Measurements from ENCODE around the gene C14orf93.

Gene C14orf93

DNA sequence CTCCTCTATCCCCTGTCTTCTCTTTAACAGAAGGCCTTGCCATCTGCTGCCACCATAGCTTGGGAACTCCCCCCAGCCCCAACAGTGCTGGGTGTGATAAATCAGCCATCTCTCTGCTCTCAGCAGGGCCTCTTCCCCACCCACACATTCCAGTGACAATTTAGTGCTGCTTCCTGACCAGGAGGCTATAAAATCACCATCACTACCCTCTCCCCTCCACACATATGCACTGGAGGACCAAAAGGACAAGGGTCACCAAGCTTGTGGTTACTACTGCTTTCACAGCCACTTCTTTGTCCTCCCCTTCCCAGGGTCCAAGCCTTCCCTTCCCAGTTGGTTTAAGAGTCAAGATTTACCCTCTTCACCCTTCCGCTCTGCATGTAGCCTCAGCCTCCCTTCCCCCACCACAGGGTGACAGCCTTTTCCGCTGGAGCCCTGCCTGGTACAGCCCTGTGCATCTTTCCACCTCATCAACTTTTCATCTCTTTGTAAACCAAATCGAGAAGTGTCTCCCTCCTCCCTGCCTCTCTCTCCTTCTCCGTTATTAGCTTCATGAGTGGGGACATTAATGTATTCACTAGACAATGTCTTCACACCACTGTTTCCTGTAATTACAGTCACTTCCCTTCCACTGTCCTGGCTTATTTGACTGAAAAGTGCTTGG, 15.3 kb upstream of the C14orf93 start:
- no peaks in the 10 kb centered on the region for H3K9me3 ChIP-seq (ENCODE audit: insufficient read depth, low read length)
- H3K4me3 ChIP-seq (ENCODE audit: low read length), result no peak overlapping the region
- no peak overlapping the region for H3K27ac ChIP-seq (ENCODE audit: low read length)
- H3K79me2 ChIP-seq (ENCODE audit: low read length), result peaks cover 12% of the 10 kb centered on the region
- peaks cover 41% of the 10 kb centered on the region for H3K36me3 ChIP-seq (replicated peaks; ENCODE audit: low read depth, low read length)
- H3K9ac ChIP-seq (ENCODE audit: low read length), result no peak overlapping the region
- H3K27me3 ChIP-seq (ENCODE audit: low read depth, low read length), result no peaks in the 10 kb centered on the region
- H3K4me2 ChIP-seq (ENCODE audit: low read length), result no peak overlapping the region
- no peak for TF ChIP-seq EZH2phosphoT487 (IDR thresholded peaks at IDR 0.05; ENCODE audit: low read depth)
- TF ChIP-seq, protein P1, sequence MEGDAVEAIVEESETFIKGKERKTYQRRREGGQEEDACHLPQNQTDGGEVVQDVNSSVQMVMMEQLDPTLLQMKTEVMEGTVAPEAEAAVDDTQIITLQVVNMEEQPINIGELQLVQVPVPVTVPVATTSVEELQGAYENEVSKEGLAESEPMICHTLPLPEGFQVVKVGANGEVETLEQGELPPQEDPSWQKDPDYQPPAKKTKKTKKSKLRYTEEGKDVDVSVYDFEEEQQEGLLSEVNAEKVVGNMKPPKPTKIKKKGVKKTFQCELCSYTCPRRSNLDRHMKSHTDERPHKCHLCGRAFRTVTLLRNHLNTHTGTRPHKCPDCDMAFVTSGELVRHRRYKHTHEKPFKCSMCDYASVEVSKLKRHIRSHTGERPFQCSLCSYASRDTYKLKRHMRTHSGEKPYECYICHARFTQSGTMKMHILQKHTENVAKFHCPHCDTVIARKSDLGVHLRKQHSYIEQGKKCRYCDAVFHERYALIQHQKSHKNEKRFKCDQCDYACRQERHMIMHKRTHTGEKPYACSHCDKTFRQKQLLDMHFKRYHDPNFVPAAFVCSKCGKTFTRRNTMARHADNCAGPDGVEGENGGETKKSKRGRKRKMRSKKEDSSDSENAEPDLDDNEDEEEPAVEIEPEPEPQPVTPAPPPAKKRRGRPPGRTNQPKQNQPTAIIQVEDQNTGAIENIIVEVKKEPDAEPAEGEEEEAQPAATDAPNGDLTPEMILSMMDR (IDR thresholded peaks at IDR 0.05; ENCODE audit: low read depth, low read length), result no peak
- no peaks in the 10 kb centered on the region for H4K20me1 ChIP-seq (ENCODE audit: insufficient read depth, low read length)
- H3K4me1 ChIP-seq (ENCODE audit: low read length), result no peaks in the 10 kb centered on the region
- no peak overlapping the region for H2AFZ ChIP-seq (ENCODE audit: low read depth, low read length)

DNA sequence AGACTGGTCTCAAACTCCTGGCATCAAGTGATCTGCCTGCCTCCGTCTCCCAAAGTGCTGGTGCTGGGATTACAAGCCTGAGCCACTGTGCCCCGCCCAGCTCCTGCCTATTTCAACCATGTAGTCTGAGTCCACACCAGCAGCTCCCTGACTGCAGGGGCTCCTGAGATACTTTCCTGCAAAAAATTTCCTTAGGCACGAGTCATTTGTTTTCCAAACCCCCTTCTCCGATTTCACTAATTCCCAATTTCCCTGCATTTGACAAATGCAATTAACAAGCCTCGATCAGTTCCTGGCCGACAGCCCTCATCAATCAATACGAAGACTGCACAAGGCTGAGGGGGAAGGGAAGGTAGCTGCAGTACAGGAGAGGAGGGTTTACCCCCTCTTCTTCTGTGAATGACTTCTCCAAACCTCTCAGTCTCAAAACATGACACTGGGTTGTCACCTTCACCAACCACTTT, 14.7 kb upstream of the C14orf93 start:
- no peak overlapping the region for H3K4me3 ChIP-seq (ENCODE audit: low read length)
- no peak overlapping the region for H3K27ac ChIP-seq (ENCODE audit: low read length)
- H2AFZ ChIP-seq (ENCODE audit: low read depth, low read length), result no peak overlapping the region
- H4K20me1 ChIP-seq (ENCODE audit: insufficient read depth, low read length), result no peaks in the 10 kb centered on the region
- peaks cover 12% of the 10 kb centered on the region for H3K79me2 ChIP-seq (ENCODE audit: low read length)
- H3K9ac ChIP-seq (ENCODE audit: low read length), result no peak overlapping the region
- TF ChIP-seq EZH2phosphoT487 (IDR thresholded peaks at IDR 0.05; ENCODE audit: low read depth), result no peak
- TF ChIP-seq, protein P1 (IDR thresholded peaks at IDR 0.05; ENCODE audit: low read depth, low read length), result no peak
- no peak overlapping the region for H3K4me2 ChIP-seq (ENCODE audit: low read length)
- H3K27me3 ChIP-seq (ENCODE audit: low read depth, low read length), result no peaks in the 10 kb centered on the region
- H3K36me3 ChIP-seq (replicated peaks; ENCODE audit: low read depth, low read length), result peaks cover 41% of the 10 kb centered on the region
- no peaks in the 10 kb centered on the region for H3K9me3 ChIP-seq (ENCODE audit: insufficient read depth, low read length)
- H3K4me1 ChIP-seq (ENCODE audit: low read length), result no peaks in the 10 kb centered on the region

DNA sequence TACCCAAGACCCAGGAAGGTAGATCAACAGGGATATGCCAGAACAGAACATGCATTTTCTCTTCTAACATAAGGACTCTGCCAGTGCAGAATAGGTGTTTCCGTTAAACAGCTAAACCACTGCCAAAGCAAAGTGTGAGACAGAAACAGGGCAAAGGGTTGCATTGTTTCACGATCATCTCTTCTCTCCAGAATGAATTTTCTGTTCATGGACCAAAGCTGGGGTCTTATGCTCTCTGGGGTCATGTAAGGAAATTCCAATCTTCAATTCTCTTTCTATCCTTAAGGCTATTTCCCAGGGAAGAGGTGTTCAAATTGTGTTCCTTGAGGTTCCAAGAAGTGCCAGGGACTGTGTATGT, 13.8 kb upstream of the C14orf93 start:
- no peak overlapping the region for H3K27ac ChIP-seq (ENCODE audit: low read length)
- no peak overlapping the region for H3K9ac ChIP-seq (ENCODE audit: low read length)
- H3K4me2 ChIP-seq (ENCODE audit: low read length), result no peak overlapping the region
- H4K20me1 ChIP-seq (ENCODE audit: insufficient read depth, low read length), result no peaks in the 10 kb centered on the region
- peaks cover 6% of the 10 kb centered on the region for H3K79me2 ChIP-seq (ENCODE audit: low read length)
- peaks cover 35% of the 10 kb centered on the region for H3K36me3 ChIP-seq (replicated peaks; ENCODE audit: low read depth, low read length)
- H3K27me3 ChIP-seq (ENCODE audit: low read depth, low read length), result no peaks in the 10 kb centered on the region
- no peak for TF ChIP-seq EZH2phosphoT487 (IDR thresholded peaks at IDR 0.05; ENCODE audit: low read depth)
- TF ChIP-seq, protein P1 (IDR thresholded peaks at IDR 0.05; ENCODE audit: low read depth, low read length), result no peak
- no peak overlapping the region for H2AFZ ChIP-seq (ENCODE audit: low read depth, low read length)
- no peaks in the 10 kb centered on the region for H3K9me3 ChIP-seq (ENCODE audit: insufficient read depth, low read length)
- H3K4me3 ChIP-seq (ENCODE audit: low read length), result no peak overlapping the region
- H3K4me1 ChIP-seq (ENCODE audit: low read length), result no peaks in the 10 kb centered on the region

DNA sequence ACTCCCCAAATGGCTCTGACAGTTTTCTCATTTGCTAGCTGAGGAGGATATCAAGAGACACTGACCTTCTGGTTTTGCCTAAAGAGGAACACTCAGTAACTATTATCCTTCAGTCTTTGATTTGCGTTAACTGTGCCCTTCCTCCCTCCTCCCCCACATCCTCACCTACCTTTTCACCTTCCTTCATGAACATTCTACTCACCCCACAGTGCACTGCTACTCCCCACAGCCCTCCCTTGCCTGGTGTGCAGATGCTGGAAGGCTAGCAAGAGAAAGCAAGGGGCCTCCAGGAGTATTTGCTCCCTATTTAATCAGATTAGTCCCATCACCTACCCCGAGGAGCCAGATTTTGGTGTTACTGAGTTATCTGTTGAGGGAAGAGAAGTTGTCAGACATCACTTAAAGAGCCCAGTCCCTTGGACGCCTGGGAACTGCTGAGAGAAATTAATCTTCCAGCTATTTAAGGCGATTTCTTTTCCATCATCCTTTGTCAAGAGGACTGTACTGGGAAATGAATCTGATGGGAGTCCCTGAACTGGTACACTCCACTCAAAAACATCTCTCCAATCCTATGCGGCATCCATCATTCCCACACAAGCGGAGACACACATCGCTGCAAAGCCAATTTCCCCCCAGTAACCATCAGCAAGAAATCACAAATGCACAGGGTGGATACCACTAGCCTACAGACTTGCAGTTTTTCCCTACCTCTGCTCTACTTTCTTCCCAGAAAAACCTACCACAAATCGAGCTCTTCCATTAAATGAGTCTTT, 13.3 kb upstream of the C14orf93 start:
- Histone ChIP-seq H3K79me2 (ENCODE audit: low read length) (peaks cover 3% of the 10 kb centered on the region; the same call in 1 of the 2 replicates), H3K4me1 (ENCODE audit: low read length) (no peaks in the 10 kb centered on the region), H3K27ac (ENCODE audit: low read length) (no peak overlapping the region), H3K9ac (ENCODE audit: low read length) (no peak overlapping the region), H2AFZ (ENCODE audit: low read depth, low read length) (no peak overlapping the region), H3K36me3 (replicated peaks; ENCODE audit: low read depth, low read length) (peaks cover 32% of the 10 kb centered on the region), H3K9me3 (ENCODE audit: insufficient read depth, low read length) (no peaks in the 10 kb centered on the region), H3K4me2 (ENCODE audit: low read length) (no peak overlapping the region), H4K20me1 (ENCODE audit: insufficient read depth, low read length) (no peaks in the 10 kb centered on the region), H3K27me3 (ENCODE audit: low read depth, low read length) (no peaks in the 10 kb centered on the region), H3K4me3 (ENCODE audit: low read length) (no peak overlapping the region)
- no peak for TF ChIP-seq EZH2phosphoT487 (IDR thresholded peaks at IDR 0.05; ENCODE audit: low read depth)
- TF ChIP-seq, protein P1 (IDR thresholded peaks at IDR 0.05; ENCODE audit: low read depth, low read length), result no peak

Data from OCI-LY3 (cell line).